HG03045 (cell line): Measurements from ENCODE around the gene TRIM46.

Experiments used
- ATAC-seq: cut with Tn5 transposase; IDR thresholded peaks from one replicate; pipeline ENCODE4 v1.9.1; 2021; ENCODE audit warnings: mild to moderate bottlenecking, moderate library complexity; ENCODE audit not compliant: unreplicated experiment

Gene TRIM46

GRCh38 chr1:155173478-155174323 lies at the start of gene TRIM46:
TSS of gene TRIM46 (plus strand) at chr1:155173849. CDS start at chr1:155173967, 118 bp downstream.
- ATAC-seq, result no peak

GRCh38 chr1:155124503-155125463 lies 48.9 kb upstream of the TRIM46 start:
- no peak for ATAC-seq

- ATAC-seq, result no peak
Observed at GRCh38 chr1:155125511-155125945, 48.1 kb upstream of the TRIM46 start.

GRCh38 chr1:155125946-155126555 lies 47.6 kb upstream of the TRIM46 start:
- no peak for ATAC-seq

- no peak for ATAC-seq
Observed at GRCh38 chr1:155126556-155127104, 47.0 kb upstream of the TRIM46 start.

GRCh38 chr1:155127105-155127966 lies 46.3 kb upstream of the TRIM46 start, which contains the start of gene EFNA1:
TSS of gene EFNA1 (plus strand) at chr1:155127876. CDS start at chr1:155127978, 102 bp downstream.
- no peak for ATAC-seq

GRCh38 chr1:155127967-155128754 lies 45.5 kb upstream of the TRIM46 start:
- ATAC-seq, result no peak

GRCh38 chr1:155128755-155129473 lies 44.7 kb upstream of the TRIM46 start:
- ATAC-seq, result no peak

- ATAC-seq, result no peak
Observed at GRCh38 chr1:155130272-155131006, 43.2 kb upstream of the TRIM46 start.

- no peak for ATAC-seq
Observed at GRCh38 chr1:155131285-155131684, 42.4 kb upstream of the TRIM46 start.

- ATAC-seq, result no peak
Observed at GRCh38 chr1:155131856-155132255, 41.8 kb upstream of the TRIM46 start.

- ATAC-seq, result no peak
Observed at GRCh38 chr1:155133799-155134281, 39.8 kb upstream of the TRIM46 start.

- ATAC-seq, result no peak
Observed at GRCh38 chr1:155134322-155134721, 39.3 kb upstream of the TRIM46 start.

- peak; percentile 35 for ATAC-seq
Observed at GRCh38 chr1:155134880-155135414, 38.7 kb upstream of the TRIM46 start.

- peak; percentile 70 for ATAC-seq
Observed at GRCh38 chr1:155135415-155136028, 38.1 kb upstream of the TRIM46 start, which contains the start of gene SLC50A1. TSS of gene SLC50A1 (plus strand) at chr1:155135852. CDS start at chr1:155135912, 60 bp downstream.

- no peak for ATAC-seq
Observed at GRCh38 chr1:155136748-155137147, 36.9 kb upstream of the TRIM46 start.
